ENCODE results near the gene KCNH6.

The KCNH6 gene

DNA sequence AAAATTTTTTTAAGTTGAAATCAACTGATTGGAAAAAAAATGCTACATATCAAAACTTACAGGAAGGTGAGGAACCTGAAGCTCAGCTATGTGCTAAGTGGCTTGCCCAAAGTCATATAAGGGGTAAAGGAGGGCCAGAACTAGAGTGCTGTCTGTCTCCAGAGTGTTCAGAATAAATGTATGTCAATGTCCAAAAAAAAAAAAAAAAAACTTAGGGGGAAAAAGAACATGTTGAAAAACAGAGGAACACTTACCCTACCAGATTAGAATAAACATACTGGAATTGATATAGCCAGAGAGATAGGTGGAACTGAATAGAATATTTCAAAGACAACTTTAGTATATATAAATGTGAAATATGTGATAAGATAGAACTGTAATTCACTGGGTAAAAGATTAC lies 38.7 kb downstream of the KCNH6 start:
- no peak for DNase-seq (ENCODE audit: low read depth)
- TF ChIP-seq, protein P1, sequence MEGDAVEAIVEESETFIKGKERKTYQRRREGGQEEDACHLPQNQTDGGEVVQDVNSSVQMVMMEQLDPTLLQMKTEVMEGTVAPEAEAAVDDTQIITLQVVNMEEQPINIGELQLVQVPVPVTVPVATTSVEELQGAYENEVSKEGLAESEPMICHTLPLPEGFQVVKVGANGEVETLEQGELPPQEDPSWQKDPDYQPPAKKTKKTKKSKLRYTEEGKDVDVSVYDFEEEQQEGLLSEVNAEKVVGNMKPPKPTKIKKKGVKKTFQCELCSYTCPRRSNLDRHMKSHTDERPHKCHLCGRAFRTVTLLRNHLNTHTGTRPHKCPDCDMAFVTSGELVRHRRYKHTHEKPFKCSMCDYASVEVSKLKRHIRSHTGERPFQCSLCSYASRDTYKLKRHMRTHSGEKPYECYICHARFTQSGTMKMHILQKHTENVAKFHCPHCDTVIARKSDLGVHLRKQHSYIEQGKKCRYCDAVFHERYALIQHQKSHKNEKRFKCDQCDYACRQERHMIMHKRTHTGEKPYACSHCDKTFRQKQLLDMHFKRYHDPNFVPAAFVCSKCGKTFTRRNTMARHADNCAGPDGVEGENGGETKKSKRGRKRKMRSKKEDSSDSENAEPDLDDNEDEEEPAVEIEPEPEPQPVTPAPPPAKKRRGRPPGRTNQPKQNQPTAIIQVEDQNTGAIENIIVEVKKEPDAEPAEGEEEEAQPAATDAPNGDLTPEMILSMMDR (IDR thresholded peaks at IDR 0.05; ENCODE audit: insufficient read depth, low read depth, low read length, missing control alignments) = no peak
- no peak overlapping the region for H3K4me3 ChIP-seq (ENCODE audit: low read depth, low read length)

DNA sequence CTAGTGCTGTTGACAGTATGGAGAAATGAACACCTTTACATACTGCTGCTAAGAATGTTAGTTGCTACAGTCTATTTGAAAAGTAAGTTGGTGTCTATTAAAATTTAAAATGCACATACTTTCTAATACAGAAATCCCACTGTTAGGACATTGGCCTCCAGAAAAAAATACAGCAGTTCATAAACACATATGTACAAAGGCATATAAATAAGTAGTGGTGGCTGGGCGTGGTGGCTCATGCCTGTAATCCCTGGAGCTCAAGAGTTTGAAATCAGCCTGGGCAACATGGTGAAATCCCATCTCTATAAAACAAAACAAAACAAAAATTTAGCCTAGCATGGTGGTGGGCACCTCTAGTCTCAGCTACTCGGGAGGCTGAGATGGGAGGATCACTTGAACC lies 40.2 kb downstream of the KCNH6 start:
- TF ChIP-seq, protein P1 (IDR thresholded peaks at IDR 0.05; ENCODE audit: insufficient read depth, low read depth, low read length, missing control alignments) = no peak
- no peak for DNase-seq (ENCODE audit: low read depth)
- no peak overlapping the region for H3K4me3 ChIP-seq (ENCODE audit: low read depth, low read length)

DNA sequence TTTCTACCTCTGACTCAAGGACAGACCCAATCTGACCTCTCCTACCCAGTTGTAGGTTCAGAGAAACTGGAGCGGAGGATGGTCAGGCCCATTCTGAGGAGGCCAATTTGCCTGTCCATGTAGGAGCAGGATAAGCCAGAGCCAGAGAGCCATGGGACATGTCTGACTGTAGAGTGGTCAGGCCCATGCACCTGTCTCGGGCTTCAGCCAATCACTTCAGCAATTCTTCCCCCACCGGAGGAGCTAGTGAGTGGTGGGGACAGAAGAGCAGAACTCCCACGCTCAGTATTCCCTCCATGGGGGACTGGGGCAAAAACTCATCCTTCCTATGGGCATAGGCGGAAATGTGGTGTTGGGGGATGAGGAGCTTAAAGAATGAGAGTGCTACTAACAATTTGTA lies 41.4 kb downstream of the KCNH6 start:
- H3K4me3 ChIP-seq (ENCODE audit: low read depth, low read length) = no peak overlapping the region
- no peak for DNase-seq (ENCODE audit: low read depth)
- TF ChIP-seq, protein P1 (IDR thresholded peaks at IDR 0.05; ENCODE audit: insufficient read depth, low read depth, low read length, missing control alignments) = no peak

DNA sequence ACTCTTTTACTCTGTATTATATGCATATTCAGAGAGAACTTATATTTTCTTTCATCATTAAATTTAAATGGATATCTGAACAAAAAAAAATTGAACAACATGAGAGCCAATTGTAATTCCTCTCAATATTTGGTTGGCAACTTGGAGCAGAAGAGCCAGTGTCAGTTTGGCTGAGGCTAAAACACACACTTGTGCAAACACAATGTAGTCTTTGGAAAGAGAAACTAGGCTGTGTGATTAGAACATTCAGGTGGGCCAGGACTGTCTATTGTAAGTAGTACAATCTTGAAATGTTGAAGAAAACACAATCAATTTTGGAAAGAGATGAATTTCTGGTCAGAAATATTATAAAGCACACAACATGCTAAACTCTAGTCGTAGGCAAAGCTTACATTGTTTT lies 44.1 kb downstream of the KCNH6 start:
- no peak for DNase-seq (ENCODE audit: low read depth)
- H3K4me3 ChIP-seq (ENCODE audit: low read depth, low read length) = no peak overlapping the region
- TF ChIP-seq, protein P1 (IDR thresholded peaks at IDR 0.05; ENCODE audit: insufficient read depth, low read depth, low read length, missing control alignments) = no peak

DNA sequence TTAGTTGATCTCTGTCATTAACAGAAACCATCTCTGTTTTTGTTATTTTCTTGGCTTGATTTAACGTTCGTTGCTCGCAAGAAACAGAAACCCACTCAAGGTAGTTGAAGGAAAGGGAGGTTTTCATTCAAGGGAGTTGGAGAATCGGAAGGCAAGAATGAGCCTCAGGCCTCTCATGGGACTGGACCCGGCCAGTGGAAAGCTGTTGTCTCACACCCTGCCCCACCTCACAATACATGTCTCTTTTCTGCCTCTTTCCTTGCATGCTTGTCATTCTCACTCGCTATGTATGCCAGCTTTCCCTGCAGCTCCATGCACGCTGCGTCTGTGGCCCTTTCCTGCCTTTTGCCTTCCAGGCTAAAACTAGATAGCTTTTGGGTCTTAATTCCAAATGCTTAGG lies 45.4 kb downstream of the KCNH6 start:
- no peak overlapping the region for H3K4me3 ChIP-seq (ENCODE audit: low read depth, low read length)
- no peak for DNase-seq (ENCODE audit: low read depth)
- TF ChIP-seq, protein P1 (IDR thresholded peaks at IDR 0.05; ENCODE audit: insufficient read depth, low read depth, low read length, missing control alignments) = no peak

DNA sequence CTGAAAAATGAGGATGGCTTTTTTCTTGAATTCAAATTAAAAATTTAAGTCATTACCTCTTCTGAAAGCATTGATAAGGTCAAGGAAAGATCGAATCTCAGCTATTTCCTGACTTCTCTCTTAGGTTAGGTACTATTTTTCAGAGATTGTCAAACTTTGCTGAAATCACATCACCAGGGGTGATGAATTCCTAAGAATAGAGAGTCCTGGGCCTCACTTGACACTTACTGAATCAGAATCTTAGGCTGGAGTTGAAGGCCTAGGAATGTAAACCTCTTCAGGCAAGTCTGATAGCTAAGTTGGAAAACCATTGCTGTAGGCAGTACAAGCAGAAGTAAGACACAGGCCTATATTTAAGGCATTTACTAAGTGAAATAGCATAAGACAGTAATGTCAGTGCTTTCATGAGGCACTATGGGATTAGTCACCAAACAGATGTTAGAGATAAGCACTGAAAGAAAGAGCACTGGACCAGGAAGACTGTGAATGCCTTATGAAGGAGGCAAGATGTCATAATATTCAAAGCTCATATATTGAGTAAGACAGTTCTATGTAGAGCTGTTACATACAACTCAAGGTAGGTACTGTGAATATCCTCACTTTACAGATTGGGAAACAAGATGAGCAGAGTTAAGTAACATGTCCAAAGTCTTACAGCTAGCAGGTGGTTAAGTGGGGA lies 48.6 kb downstream of the KCNH6 start:
- no peak for DNase-seq (ENCODE audit: low read depth)
- no peak overlapping the region for H3K4me3 ChIP-seq (ENCODE audit: low read depth, low read length)
- TF ChIP-seq, protein P1 (IDR thresholded peaks at IDR 0.05; ENCODE audit: insufficient read depth, low read depth, low read length, missing control alignments) = no peak

DNA sequence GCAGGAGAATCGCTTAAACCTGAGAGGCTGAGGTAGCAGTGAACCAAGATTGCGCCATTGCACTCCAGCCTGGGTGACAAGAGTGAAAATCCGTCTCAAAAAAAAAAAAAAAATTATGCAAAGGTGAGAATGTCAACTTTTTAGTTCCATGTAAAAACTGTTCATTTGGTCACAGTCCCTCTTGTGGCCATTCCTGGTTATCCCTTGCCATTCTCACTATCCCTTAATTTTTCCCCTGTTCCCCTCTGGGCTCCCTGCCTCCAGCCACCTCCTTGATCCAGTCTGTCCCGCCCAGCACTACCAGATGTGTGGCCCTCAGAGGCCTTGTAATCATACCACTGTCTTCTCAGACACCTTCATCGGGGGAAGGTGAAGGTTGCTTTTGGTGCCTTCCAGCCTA lies 50.5 kb downstream of the KCNH6 start:
- no peak overlapping the region for H3K4me3 ChIP-seq (ENCODE audit: low read depth, low read length)
- no peak for DNase-seq (ENCODE audit: low read depth)
- TF ChIP-seq, protein P1 (IDR thresholded peaks at IDR 0.05; ENCODE audit: insufficient read depth, low read depth, low read length, missing control alignments) = no peak
